Measurements from ENCODE around the gene MCC.
A peak's percentile ranks its signal among the peaks of the same experiment; 100 is the strongest.

MCC gene

DNA sequence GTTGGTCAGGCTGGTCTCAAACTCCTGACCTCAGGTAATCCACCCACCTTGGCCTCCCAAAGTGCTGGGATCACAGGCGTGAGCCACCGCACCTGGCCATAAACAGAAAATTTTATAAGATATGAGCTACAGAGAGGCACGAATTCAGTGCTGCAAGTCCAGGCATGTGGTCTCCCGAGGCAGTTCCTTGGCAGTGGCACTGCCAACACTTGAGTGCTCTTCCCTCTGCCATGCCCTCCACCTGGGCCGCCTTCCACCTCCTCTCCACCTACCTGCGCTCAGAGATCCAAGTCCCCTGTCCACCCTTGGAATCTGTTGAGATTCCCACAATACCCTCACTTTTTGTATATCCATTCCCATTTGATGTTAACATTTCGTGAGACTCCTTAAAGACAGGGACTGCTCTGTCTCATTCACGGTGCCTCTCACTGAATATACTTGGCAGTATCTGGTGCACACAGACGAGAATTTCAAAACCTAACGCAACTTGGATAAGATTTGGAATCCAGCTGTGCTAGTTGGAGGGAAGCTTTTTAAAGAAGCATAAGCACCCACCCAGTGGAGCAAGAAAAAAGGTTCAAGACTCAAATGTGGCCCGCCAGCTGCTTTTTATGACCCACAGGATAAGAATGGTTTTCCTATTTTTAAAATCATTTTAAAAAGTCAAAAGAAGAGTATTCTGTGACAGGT, 443.3 kb downstream of the MCC start:
- no peaks in the 10 kb centered on the region for H3K27me3 Mint-ChIP-seq
- ATAC-seq (replicated peaks; ENCODE audit: extremely low read depth, poor library complexity, severe bottlenecking): no peak
- no peaks in the 10 kb centered on the region for H3K36me3 Mint-ChIP-seq (ENCODE audit: insufficient read depth)
- no peak for DNase-seq (ENCODE audit: low spot score in 2 of 2)
- no peak overlapping the region for H3K27ac Mint-ChIP-seq (ENCODE audit: low read depth)
- H3K9me3 Mint-ChIP-seq: no peaks in the 10 kb centered on the region
- H3K4me3 Mint-ChIP-seq: no peak overlapping the region
- no peaks in the 10 kb centered on the region for H3K4me1 Mint-ChIP-seq

DNA sequence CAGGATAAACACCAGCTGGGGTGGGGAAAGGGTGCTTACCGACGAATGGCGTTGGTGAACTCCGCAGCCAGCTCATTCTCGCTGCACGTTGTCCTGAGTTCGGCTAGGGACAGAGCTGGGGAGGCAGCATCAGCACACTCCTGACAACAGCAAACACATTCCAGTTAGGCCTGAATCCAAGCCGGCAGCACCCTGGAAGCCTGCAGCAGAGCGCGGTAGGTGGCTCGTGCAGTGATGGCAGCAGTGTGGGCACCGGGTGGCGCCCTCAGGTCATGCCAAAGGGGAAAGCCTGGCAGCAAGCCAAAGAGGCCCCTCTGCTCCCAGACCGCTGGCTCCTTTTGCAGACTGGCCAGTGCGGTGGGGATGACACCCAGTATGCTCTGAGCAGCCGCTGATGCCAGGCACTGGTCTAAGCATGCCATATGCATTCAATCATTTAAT, 444.7 kb downstream of the MCC start:
- Mint-ChIP-seq H3K9me3 (no peaks in the 10 kb centered on the region), H3K4me3 (no peak overlapping the region), H3K4me1 (no peaks in the 10 kb centered on the region), H3K36me3 (ENCODE audit: insufficient read depth) (no peaks in the 10 kb centered on the region), H3K27ac (ENCODE audit: low read depth) (no peak overlapping the region), H3K27me3 (no peaks in the 10 kb centered on the region)
- DNase-seq (ENCODE audit: low spot score in 2 of 2) (no peak), ATAC-seq (replicated peaks; ENCODE audit: extremely low read depth, poor library complexity, severe bottlenecking) (no peak)

DNA sequence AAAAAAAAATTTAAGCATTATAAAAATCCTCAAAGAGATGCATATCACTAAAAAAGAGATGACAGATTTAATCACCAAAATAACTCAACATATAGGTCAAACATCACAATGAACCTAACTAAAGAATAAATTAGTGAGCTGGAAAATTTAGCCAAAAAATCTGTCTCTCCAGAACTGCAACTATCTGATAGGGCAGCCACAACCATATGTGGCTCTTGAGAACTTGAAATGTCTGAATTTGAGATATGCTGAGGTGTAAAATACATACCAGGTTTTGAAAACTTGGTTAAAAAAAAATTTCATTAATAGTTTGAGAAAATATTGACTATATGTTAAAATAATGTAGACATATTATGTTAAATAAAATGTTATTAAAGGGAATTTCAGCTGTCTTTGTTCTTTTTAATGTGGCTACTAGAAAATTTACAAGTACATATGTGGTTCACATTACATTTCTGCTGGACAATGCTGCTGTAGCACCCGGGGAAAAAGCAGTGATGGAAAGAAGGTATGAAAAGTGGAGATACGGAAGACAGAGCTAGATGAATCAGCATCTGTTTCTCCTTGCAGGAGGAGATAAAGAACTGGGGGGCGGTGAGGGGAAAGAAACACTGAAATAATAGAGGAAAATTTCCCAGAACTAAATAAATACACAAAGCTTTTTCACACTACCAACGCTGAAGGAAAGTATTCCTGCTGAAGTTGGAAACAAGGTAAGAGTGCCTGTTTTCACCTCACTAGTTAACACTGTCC, 445.6 kb downstream of the MCC start:
- no peak for DNase-seq (ENCODE audit: low spot score in 2 of 2)
- Mint-ChIP-seq H3K9me3 (no peaks in the 10 kb centered on the region), H3K36me3 (ENCODE audit: insufficient read depth) (peaks cover under 1% of the 10 kb centered on the region), H3K27ac (ENCODE audit: low read depth) (no peak overlapping the region), H3K4me3 (no peak overlapping the region), H3K4me1 (no peaks in the 10 kb centered on the region), H3K27me3 (no peaks in the 10 kb centered on the region)
- no peak for ATAC-seq (replicated peaks; ENCODE audit: extremely low read depth, poor library complexity, severe bottlenecking)

DNA sequence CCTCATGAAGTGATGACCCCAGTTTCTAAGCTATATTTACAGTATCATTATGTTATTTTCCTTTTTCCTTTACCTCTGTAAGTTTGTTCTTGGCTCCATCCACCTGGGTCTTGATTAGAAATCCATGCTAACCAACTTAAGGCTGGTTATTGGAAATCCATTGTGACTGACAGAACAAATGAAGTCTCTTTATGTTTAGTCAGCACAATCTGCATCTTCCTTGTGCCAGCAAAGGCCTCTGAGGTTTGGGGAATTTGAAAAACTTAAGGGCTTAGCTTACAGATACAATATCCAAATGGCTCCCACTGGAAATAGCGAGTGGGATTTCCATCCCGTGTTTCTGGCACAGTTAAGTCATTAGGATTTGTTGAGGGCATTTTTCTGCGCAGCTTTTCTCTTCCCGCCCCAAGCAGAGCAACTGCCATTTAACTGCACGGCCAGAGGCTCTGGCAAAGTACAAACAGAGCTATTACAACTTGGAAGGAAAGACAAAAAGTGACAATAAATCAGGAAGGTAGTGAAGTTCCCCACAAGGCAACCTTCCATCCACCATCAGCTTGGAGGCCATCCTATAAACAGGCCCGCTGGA, 447.5 kb downstream of the MCC start:
- Mint-ChIP-seq H3K27me3 (no peaks in the 10 kb centered on the region), H3K36me3 (ENCODE audit: insufficient read depth) (peaks cover 2% of the 10 kb centered on the region), H3K4me1 (peaks cover under 1% of the 10 kb centered on the region), H3K9me3 (no peaks in the 10 kb centered on the region), H3K4me3 (no peak overlapping the region), H3K27ac (ENCODE audit: low read depth) (no peak overlapping the region)
- no peak for ATAC-seq (replicated peaks; ENCODE audit: extremely low read depth, poor library complexity, severe bottlenecking)
- no peak for DNase-seq (ENCODE audit: low spot score in 2 of 2)

DNA sequence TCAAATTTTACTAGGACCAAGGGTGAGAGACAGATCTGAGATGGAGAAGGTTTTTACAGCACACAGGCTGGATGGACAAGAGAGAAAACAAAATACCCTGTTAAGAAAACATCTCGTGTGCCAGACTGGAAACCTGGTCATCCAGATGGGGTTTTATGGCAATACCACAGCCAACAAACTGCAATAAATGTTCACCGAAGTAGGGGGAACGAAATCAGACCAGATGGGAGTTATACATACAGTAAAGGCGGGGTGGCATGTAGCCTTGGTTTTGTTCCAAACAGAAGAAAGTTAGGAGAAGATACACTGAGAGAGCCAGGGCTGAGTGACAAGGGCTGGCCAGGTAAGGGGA, 448.3 kb downstream of the MCC start:
- no peak for ATAC-seq (replicated peaks; ENCODE audit: extremely low read depth, poor library complexity, severe bottlenecking)
- DNase-seq (ENCODE audit: low spot score in 2 of 2): no peak
- Mint-ChIP-seq H3K27ac (ENCODE audit: low read depth) (no peak overlapping the region), H3K9me3 (no peaks in the 10 kb centered on the region), H3K27me3 (no peaks in the 10 kb centered on the region), H3K4me3 (no peak overlapping the region), H3K4me1 (peaks cover 6% of the 10 kb centered on the region), H3K36me3 (ENCODE audit: insufficient read depth) (peaks cover 2% of the 10 kb centered on the region)

DNA sequence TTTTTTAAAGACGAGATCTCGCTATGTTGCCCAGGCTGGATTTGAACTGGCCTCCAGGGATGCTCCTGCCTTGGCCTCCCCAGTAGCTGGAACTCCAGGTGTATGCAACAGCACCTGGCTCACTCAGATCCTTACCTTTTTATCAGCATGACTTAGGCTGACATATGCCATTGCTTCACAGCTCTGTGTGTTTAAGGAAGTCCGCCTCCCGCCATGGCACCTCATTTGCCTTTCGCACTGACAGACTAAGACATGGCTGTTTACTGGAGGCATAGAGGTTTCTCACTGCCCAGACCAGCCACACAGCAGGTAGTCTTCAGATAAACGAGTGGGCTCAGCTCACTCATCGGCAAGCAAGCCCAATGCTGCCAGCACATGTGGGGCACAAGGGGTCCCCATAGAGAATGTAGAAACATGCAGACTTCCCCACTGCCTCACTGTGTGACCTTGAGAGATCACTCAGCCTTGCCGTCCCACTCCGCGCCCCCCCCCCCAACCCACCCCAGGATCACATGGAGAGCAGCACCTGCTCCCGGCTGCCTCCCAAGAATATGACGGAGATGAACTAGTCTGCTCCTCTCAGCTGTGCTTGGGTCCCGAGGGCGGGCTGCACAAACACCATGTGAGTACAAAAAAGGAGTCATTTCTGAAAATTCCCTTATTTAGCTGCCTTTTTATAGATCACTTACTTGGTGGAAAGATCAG, 448.9 kb downstream of the MCC start:
- ATAC-seq (replicated peaks; ENCODE audit: extremely low read depth, poor library complexity, severe bottlenecking) (no peak), DNase-seq (ENCODE audit: low spot score in 2 of 2) (no peak)
- H3K27me3 Mint-ChIP-seq: no peaks in the 10 kb centered on the region
- H3K4me3 Mint-ChIP-seq: no peak overlapping the region
- no peaks in the 10 kb centered on the region for H3K9me3 Mint-ChIP-seq
- no peak overlapping the region for H3K27ac Mint-ChIP-seq (ENCODE audit: low read depth)
- H3K4me1 Mint-ChIP-seq: peaks cover 6% of the 10 kb centered on the region
- H3K36me3 Mint-ChIP-seq (ENCODE audit: insufficient read depth): peaks cover 5% of the 10 kb centered on the region

DNA sequence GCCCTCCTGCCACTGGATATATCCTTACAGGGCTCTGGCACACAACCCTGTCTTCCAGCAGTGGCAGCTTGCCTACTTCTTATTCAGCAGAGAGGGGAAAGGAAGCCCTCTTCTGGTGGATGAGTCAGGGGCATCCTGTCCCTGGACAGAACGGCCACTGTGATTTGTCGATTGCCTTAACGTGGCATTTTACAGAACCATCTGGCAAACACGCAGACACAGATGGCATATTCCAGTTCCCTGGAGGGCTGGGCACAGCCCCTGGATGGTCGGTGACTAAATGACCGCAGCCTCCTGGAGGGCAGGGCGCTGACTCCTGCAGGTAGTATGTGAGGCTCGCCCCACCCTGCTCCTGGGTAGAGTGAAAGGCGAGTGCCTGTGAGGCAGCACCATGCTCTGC, 449.5 kb downstream of the MCC start:
- peaks cover 5% of the 10 kb centered on the region for H3K36me3 Mint-ChIP-seq (ENCODE audit: insufficient read depth)
- no peaks in the 10 kb centered on the region for H3K9me3 Mint-ChIP-seq
- no peak for DNase-seq (ENCODE audit: low spot score in 2 of 2)
- H3K4me1 Mint-ChIP-seq: peaks cover 6% of the 10 kb centered on the region
- no peak overlapping the region for H3K27ac Mint-ChIP-seq (ENCODE audit: low read depth)
- no peak overlapping the region for H3K4me3 Mint-ChIP-seq
- H3K27me3 Mint-ChIP-seq: no peaks in the 10 kb centered on the region
- ATAC-seq (replicated peaks; ENCODE audit: extremely low read depth, poor library complexity, severe bottlenecking): no peak

DNA sequence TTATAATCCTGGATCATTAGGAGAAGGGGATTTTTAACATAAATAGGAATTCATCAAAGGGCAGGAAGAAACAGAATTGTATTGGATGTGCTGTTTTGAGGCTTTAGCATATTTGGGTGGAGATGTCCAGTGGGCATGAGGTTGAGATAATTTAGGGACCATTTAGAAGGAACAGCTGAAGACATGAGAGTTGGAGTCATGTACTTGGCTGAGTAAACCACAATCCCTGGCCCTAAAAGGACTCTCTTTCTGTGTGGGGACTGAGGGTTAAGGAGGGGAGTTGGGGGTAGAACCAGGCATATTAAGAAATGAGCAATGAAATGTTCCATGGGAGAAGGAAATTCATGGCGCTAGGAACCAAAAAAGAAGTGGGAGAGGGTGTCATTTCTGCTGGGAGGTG, 450.1 kb downstream of the MCC start:
- DNase-seq (ENCODE audit: low spot score in 2 of 2) (no peak), ATAC-seq (replicated peaks; ENCODE audit: extremely low read depth, poor library complexity, severe bottlenecking) (no peak)
- Mint-ChIP-seq H3K4me3 (no peak overlapping the region), H3K27me3 (no peaks in the 10 kb centered on the region), H3K27ac (ENCODE audit: low read depth) (no peak overlapping the region), H3K4me1 (peaks cover 7% of the 10 kb centered on the region), H3K36me3 (ENCODE audit: insufficient read depth) (peaks cover 5% of the 10 kb centered on the region), H3K9me3 (no peaks in the 10 kb centered on the region)

DNA sequence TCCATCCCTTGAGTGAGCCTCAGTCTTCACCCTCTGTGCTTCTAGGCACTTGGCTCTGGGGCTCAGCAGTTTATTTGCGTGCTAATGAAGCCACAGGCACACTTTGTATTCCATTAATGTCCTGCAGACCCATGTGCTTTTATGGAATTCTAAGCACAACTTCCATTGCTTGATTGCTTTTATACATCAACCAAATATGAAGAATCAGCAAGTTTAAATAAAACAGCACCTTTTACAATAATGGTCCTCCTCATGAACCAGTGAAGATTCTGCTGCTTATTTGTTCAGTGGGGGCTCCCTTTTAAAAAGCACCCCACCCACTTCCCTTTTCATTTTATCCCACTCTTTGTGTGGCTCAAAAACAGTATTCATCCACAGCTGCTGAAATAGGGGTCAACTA, 451.4 kb downstream of the MCC start:
- H3K36me3 Mint-ChIP-seq (ENCODE audit: insufficient read depth): peaks cover 5% of the 10 kb centered on the region
- ATAC-seq (replicated peaks; ENCODE audit: extremely low read depth, poor library complexity, severe bottlenecking) (no peak), DNase-seq (ENCODE audit: low spot score in 2 of 2) (no peak)
- H3K27me3 Mint-ChIP-seq: no peaks in the 10 kb centered on the region
- peaks cover 15% of the 10 kb centered on the region for H3K4me1 Mint-ChIP-seq
- H3K9me3 Mint-ChIP-seq: no peaks in the 10 kb centered on the region
- no peak overlapping the region for H3K27ac Mint-ChIP-seq (ENCODE audit: low read depth)
- no peak overlapping the region for H3K4me3 Mint-ChIP-seq

DNA sequence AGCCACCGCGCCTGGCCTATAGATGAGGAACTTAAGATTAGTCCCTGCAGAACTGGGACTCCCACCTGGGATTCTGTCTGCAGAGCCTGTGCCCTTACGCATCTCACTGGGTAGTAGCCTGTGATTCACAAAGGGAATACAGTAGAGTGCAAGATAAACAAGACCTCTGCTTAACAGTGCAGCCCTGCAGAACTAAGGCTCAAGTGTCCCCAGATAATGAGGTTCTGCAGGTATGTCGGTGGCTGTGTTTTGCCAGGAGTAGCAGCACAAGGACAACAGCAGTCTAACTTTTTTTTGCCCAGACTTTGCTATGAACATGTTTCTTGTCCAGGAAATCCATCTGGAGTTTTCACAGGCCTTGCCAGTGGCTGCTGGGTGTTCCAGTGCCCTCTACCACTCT, 451.9 kb downstream of the MCC start:
- Mint-ChIP-seq H3K27ac (ENCODE audit: low read depth) (no peak overlapping the region), H3K27me3 (no peaks in the 10 kb centered on the region), H3K4me3 (no peak overlapping the region), H3K9me3 (no peaks in the 10 kb centered on the region), H3K36me3 (ENCODE audit: insufficient read depth) (peaks cover 5% of the 10 kb centered on the region), H3K4me1 (peaks cover 15% of the 10 kb centered on the region)
- DNase-seq (ENCODE audit: low spot score in 2 of 2) (no peak), ATAC-seq (replicated peaks; ENCODE audit: extremely low read depth, poor library complexity, severe bottlenecking) (no peak)

DNA sequence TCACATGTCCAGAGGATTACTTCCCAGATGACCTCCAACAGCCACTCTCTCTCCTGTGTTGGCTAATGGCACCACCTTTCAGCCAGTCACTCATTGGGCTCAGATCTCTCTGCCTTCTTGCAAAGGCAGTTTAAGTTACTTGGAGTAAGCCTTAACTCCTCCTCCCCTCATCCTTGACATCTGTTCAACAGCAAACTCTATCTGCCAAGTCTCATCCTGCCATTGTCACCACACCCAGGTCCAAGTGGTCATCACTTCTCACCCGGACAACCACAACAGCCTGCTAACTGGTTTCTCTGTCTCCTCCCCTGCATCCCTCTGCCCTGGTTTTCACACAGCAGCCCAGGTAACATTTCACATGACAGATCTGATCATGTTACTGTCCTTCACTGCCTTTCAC, 453.2 kb downstream of the MCC start:
- ATAC-seq (replicated peaks; ENCODE audit: extremely low read depth, poor library complexity, severe bottlenecking) (no peak), DNase-seq (ENCODE audit: low spot score in 2 of 2) (no peak)
- Mint-ChIP-seq H3K4me1 (peaks cover 15% of the 10 kb centered on the region), H3K27ac (ENCODE audit: low read depth) (peak overlapping the region; percentile 36), H3K36me3 (ENCODE audit: insufficient read depth) (peaks cover 5% of the 10 kb centered on the region), H3K27me3 (no peaks in the 10 kb centered on the region), H3K4me3 (no peak overlapping the region), H3K9me3 (no peaks in the 10 kb centered on the region)

DNA sequence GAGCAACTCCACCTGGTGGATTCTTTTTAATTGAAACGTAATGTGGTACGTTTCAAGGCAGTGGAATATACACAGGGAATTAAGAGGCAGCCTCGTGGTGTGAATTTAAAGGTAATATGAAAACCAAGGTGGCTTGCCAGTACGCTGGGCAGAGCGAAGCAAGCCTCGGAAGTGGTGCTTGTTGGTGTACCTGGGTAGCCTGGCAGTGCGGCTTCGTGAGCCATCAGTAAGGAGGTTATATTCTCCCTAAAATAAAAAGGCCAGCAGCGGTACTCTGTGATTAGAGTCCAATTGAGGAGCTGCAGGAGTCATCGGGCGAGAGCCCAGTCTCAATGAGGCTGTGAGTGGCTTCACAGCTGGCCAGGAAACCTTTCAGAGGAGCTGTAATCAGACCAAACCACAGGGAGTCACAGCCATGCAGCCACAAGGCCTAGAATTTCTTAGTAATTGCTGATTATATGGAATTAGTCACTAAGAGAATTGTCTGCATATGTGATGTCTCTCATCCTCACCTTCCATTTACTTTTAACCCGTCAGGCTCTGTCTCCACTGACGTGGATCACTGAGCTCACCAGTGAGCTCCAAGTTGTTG, 454.0 kb downstream of the MCC start:
- DNase-seq (ENCODE audit: low spot score in 2 of 2) (no peak), ATAC-seq (replicated peaks; ENCODE audit: extremely low read depth, poor library complexity, severe bottlenecking) (no peak)
- peaks cover 19% of the 10 kb centered on the region for H3K4me1 Mint-ChIP-seq
- H3K9me3 Mint-ChIP-seq: no peaks in the 10 kb centered on the region
- peak overlapping the region; percentile 36 for H3K27ac Mint-ChIP-seq (ENCODE audit: low read depth)
- H3K27me3 Mint-ChIP-seq: no peaks in the 10 kb centered on the region
- no peak overlapping the region for H3K4me3 Mint-ChIP-seq
- H3K36me3 Mint-ChIP-seq (ENCODE audit: insufficient read depth): peaks cover 5% of the 10 kb centered on the region

All from central memory CD8-positive, alpha-beta T cell (primary cell).